Hepatic stellate cell (primary cell): ENCODE results near the gene TINAGL1.
"Not testable (repeated sequence)": the region's sequence is repeated elsewhere in the genome, so short reads cannot be mapped to it uniquely, and the experiment has no call there.

ENCODE experiments used
- DNase-seq: peaks from one replicate; pipeline ENCODE4 v3.0.0; 2011; ENCODE audit warnings: low spot score

Gene TINAGL1

GRCh38 chr1:31583995-31584868, 7.9 kb downstream of the TINAGL1 start:
- peak; percentile 83 for DNase-seq

GRCh38 chr1:31584869-31585735, 8.8 kb downstream of the TINAGL1 start:
- DNase-seq = no peak

DNA sequence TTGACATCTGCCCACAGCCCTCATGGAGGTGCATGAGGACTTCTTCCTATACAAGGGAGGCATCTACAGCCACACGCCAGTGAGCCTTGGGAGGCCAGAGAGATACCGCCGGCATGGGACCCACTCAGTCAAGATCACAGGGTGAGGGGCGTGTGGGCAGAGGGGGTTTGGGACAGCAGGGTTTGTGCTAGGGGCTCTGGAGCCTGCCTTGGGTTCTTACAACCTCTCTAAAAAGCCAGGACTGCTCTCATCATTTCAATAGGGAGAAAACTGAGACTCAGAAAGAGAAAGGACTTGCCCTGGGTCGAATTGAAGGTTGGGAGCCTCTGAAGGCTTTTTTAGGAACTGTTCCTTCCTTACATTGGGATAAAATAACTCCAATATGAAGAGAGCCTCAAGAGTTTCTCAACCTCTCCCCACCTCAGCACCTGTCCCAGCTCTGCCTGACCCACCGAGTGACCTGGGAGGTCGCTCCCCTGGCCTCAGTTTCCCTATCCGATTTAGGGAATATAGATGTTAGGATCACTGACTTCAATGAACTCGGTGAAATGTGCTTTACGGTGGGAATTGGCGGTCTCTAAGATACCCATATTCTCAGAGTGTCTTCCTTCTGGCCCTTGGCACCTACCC, 9.5 kb downstream of the TINAGL1 start:
- no peak for DNase-seq

DNA sequence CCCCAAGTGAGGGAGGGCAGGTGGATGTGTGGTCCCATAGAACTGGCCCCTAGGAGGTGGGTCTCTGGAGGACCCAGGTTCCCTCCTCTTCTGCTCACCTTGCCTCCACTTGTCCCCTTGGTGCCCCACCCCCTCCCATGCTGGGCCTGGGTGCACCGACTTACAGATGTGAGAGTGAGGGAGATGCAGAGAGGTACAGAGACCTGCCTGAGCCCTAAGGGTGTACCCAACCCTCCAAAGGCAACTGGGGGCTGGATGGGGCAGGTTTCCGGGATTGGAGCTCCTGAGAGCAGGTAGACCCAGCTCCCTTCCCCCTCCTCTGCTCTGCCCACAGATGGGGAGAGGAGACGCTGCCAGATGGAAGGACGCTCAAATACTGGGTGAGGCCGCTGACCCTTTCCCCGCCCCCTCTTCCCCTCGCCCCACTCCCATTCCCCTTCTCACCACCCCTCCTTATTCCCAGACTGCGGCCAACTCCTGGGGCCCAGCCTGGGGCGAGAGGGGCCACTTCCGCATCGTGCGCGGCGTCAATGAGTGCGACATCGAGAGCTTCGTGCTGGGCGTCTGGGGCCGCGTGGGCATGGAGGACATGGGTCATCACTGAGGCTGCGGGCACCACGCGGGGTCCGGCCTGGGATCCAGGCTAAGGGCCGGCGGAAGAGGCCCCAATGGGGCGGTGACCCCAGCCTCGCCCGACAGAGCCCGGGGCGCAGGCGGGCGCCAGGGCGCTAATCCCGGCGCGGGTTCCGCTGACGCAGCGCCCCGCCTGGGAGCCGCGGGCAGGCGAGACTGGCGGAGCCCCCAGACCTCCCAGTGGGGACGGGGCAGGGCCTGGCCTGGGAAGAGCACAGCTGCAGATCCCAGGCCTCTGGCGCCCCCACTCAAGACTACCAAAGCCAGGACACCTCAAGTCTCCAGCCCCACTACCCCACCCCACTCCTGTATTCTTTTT, 10.3 kb downstream of the TINAGL1 start:
- no peak for DNase-seq

DNA sequence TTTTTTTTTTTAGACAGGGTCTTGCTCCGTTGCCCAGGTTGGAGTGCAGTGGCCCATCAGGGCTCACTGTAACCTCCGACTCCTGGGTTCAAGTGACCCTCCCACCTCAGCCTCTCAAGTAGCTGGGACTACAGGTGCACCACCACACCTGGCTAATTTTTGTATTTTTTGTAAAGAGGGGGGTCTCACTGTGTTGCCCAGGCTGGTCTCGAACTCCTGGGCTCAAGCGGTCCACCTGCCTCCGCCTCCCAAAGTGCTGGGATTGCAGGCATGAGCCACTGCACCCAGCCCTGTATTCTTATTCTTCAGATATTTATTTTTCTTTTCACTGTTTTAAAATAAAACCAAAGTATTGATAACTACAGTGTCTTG, 11.0 kb downstream of the TINAGL1 start:
- DNase-seq = not testable (repeated sequence)

- peak; percentile 66 for DNase-seq
Measured at GRCh38 chr1:31587720-31588423, 11.6 kb downstream of the TINAGL1 start.

GRCh38 chr1:31588751-31589515, 12.6 kb downstream of the TINAGL1 start:
- peak; percentile 57 for DNase-seq

GRCh38 chr1:31591425-31592093, 15.2 kb downstream of the TINAGL1 start:
- DNase-seq = no peak

DNA sequence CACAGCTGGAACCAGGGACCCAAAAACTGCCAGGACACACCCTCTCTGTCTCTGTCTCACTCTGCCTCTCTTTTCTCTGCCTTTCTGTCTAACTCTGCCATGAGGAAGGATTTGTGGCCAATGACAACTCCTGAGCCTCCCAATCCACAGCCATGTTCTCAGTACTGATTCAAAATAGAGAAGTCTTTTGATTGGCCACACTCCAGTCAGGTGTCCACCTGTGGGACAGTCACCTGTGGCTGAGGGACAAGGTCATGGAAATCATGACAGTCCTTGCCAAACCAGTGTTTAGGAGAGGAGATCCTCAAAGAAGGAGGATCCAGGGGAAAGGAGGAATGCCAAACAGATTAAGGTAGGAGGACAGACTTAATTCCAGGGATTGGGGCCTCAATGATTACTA, 15.8 kb downstream of the TINAGL1 start:
- DNase-seq = no peak

GRCh38 chr1:31593136-31593665, 16.9 kb downstream of the TINAGL1 start:
- no peak for DNase-seq

GRCh38 chr1:31593770-31594632, 17.7 kb downstream of the TINAGL1 start:
- peak; percentile 82 for DNase-seq

DNA sequence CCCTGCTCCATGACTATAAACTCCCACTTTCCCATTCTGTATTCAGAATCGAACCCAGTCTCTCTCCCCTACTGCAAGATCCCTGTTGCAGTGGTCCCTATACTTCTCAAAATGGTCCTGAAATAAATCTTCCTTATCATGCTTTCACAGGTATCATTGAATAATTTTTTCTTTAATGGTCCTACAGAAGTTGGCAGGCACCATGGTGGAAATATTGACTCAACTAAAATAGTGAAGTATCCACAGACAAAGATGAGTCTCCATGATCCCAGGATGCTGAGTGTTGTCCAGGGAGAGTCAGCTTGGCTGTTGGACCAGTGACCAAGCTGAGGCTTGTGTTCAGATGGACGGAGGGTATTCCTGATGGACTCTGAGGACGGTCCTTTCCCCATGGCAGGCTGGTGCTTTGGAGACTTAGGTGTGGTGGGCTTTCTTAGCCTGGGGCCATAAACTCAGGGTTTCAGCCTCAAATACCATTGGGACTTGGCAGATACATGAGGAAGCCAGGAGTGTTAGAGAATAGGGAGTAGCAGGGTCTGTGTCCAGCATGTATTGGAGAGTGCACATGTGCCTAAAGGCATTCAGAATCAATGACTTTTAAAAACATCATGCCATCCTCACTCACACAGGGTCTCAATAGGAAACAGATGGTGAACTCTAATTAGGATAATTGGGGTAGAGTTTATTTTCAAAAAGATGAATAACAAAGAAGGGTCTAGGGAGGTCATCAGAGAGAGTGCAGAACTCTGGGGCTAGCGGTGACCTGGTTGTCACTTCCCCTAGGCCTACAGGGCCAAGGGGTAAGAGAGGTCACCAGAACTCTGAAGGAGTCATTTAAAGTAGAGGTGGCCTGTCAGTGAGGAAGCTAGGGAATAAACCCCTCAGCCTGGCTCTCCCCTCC, 19.8 kb downstream of the TINAGL1 start:
- DNase-seq = no peak

- no peak for DNase-seq
Measured at GRCh38 chr1:31596737-31597097, 20.4 kb downstream of the TINAGL1 start.

DNA sequence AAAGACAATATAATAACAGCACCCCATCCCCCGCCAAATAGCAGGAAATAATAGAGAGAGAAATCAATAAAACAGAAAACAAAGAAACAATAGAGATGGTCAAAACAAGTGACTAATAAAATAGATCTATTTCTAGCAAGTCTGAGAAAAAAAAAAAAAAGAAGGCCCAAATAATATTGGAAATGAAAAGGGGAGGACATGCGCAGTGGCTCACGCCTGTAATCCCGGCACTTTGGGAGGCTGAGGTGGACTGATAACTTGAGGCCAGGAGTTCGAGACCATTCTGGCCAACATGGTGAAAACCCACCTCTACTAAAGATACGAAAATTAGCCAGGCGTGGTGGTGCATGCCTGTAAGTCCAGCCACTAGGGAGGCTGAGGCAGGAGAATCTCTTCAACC, 22.7 kb downstream of the TINAGL1 start:
- no peak for DNase-seq

DNA sequence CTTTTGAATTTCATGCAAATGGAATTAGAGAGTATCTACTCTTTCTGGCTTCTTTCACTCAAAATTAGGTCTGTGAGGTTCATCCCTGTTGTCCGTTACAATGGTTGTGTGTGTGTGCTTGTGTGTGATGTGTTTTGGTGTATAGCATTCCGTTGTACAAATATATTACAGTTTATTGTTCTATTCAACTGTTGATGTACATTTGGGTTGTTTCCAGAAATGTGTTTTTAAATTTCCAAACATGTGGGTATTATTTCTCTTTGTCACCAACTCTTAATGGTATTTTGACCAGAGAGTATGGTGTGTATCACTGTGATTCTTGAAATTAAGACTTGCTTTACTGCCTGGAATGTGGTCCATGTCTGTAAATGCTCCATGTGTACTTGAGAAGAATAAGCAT, 24.3 kb downstream of the TINAGL1 start:
- DNase-seq = no peak

DNA sequence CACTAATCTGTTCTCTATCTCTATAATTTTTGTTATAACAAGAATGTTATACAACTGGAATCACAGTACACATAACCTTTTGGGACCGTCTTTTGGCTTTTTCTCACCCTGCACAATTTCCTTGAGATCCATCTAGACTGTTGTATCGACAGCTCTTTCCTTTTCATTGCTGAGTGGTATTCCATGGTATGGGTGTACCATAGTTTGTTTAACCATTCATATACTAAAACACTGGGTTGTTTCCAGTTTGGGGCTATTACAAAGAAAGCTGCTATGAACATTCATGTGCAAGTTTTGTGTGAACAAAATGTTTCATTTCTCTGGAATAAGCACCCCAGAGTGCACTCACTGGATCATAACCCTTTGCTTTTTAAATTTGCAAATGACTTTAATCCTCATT, 25.8 kb downstream of the TINAGL1 start:
- no peak for DNase-seq

DNA sequence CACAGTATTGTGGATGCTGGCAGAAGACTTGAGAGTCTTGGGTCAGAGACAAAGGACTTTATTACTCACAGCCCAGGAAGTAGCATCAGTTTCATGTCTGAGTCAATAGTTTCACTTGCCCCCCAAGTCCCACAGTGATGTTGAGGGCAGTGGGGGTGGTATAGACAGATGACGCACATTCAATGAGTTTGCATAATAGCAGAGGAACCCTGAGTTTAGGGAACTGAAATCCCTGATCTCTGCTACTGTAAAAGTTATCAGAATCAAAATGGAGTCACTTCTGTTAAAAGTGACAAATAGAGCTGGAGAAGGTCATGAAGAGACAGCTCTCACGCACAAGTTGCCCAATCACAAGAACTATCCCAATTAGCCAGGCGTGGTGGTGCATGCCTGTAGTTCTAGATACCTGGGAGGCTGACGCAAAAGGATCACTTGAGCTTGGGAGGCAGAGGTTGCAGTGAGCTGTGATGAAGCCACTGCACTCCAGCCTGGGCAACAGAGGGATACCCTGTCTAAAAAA, 29.7 kb downstream of the TINAGL1 start:
- DNase-seq = no peak
